Fibroblast of villous mesenchyme (primary cell): ENCODE measurements around the gene ANKIB1. TPM values are rescaled to one million over a fixed set of nuclear protein-coding genes. Genes with fewer than 3 reads are reported as not detected.

ENCODE experiments used
- DNase-seq: peaks from one replicate; pipeline ENCODE4 v3.0.0-alpha.2; 2010; ENCODE audit warnings: low read depth
- H3K4me3 ChIP-seq: 2 replicates; pipeline ENCODE4 v1.5.1; 2011; ENCODE audit warnings: low read depth, mild to moderate bottlenecking, low read length
- CTCF ChIP-seq: IDR thresholded peaks from 2 replicates; pipeline ENCODE4 v1.5.1; 2012; ENCODE audit warnings: low read depth, mild to moderate bottlenecking, low read length; ENCODE audit not compliant: insufficient read depth
- total RNA-seq: library from RNA; depleted of rRNA; stranded (reverse); fragments of >200 nt; gene quantifications from 2 replicates; pipeline ENCODE4 v1.2.3, GENCODE V29; 2012

ANKIB1 gene
- 58.0 and 91.1 TPM in 2 replicates for total RNA-seq

GRCh38 chr7:92245487-92246359 is at the start of gene ANKIB1, which contains the start of gene KRIT1:
Gene ANKIB1 (plus strand): TSS chr7:92245974. CDS start chr7:92294979, 49,005 bp downstream.
Gene KRIT1 (minus strand): TSS chr7:92245914. CDS start chr7:92242135, 3,779 bp downstream.
- H3K4me3 ChIP-seq: peak within 1 kb of the TSS; percentile 98
- peak; percentile 80 for DNase-seq
- peak; percentile 20 for TF ChIP-seq CTCF

GRCh38 chr7:92200791-92201190 is 45.0 kb upstream of the ANKIB1 start:
- no peak overlapping the region for H3K4me3 ChIP-seq
- DNase-seq: no peak
- no peak for TF ChIP-seq CTCF

GRCh38 chr7:92205987-92206386 is 39.8 kb upstream of the ANKIB1 start:
- H3K4me3 ChIP-seq: no peak overlapping the region
- no peak for DNase-seq
- no peak for TF ChIP-seq CTCF

GRCh38 chr7:92206672-92207071 is 39.1 kb upstream of the ANKIB1 start:
- H3K4me3 ChIP-seq: no peak overlapping the region
- TF ChIP-seq CTCF: no peak

GRCh38 chr7:92221766-92222165 is 24.0 kb upstream of the ANKIB1 start:
- no peak for TF ChIP-seq CTCF
- DNase-seq: no peak
- no peak overlapping the region for H3K4me3 ChIP-seq

More at GRCh38 chr7:92206672-92207071, 39.1 kb upstream of the ANKIB1 start:
- DNase-seq: peak; percentile 3

- no peak for TF ChIP-seq CTCF
- DNase-seq: peak; percentile 76
- H3K4me3 ChIP-seq: no peak overlapping the region
Measured at GRCh38 chr7:92226981-92227380, 18.8 kb upstream of the ANKIB1 start.
